ENCODE results near the gene ZNF511.

The ZNF511 gene

DNA sequence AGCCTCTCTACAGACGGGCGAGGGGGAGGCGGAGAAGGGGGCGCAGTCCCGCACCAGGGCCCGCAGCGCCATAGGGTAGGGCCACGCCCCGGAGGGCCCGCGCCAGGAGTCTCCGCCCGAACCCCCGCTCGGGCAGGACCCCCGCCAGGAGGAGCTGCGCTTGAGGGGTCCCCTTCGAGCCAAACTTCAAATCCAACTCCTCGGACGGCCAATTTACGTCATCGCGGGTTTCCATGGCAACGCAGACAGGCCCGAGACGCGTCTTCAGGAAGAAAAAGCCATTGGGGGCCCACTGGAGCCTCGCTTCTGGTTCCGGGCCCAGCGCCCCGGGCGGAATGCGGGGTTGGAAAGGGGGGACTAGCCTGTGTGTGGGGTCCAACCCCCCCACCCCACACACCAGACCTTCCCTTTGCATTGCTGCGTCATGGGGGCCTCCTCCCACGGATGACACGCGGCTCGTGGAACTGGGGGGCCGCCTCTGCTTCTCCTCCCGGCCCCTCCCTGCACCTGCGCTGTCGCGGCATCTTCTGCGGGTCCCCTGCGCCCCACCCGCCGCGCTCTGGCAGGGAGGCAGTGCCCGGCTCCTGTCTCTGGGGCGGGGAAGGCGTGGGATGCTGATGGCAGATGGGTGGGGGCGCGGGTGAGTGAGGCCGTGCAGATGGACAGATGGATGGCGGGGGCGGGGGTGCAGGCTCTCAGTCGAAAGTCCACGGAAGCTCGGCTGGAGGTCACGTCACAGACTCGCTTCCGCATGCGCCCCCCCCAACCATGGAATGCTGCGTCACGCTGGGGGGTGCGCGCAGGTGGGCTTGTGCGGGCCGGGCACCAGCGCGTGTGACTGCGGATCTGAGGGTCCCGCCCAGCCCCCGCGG is 26.8 kb downstream of the ZNF511 start:
- DNase-seq (ENCODE audit: low read depth) = peak; percentile 71

GRCh38 chr10:133336118-133336576 is 27.4 kb downstream of the ZNF511 start:
- no peak for DNase-seq (ENCODE audit: low read depth)

DNA sequence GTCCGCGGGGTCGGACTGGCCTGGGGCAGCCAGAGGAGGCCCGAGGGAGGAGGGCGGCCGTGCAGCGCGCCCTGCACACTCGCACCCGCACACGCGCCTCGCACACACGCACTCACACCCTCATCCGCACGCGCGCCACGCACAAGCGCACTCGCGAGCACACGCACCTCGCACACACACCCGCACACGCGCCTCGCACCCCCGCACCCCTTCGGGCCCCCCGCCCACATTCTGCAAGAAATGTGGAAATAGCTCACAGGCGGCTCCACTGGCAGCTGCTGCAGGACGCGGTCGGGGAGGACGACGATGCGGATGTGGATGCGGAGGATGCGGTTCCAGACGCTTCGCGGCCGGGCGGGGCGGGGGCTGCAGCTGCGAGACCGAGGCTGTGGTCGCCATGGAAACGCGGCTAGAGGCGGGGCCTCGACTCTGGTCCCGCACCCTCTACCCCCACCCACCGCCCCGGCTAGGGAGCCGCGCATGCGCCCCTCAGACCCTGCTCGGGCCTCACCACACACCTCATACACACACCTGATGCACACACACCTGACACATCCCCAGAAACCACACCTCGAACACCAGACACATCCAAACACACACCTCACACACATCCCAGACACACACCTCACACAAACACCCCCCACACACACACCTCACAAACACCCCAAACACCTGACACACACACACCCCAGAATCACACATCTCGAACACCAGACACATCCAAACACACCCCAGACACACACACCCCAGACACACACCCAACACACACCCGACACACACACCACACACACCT is 28.1 kb downstream of the ZNF511 start, which contains the start of gene CALY:
Gene CALY (minus strand): TSS at position 320 of the 793 bp plus-strand sequence. CDS start 7,907 bp downstream, outside the sequence.
- peak; percentile 65 for DNase-seq (ENCODE audit: low read depth)

GRCh38 chr10:133337370-133337725 is 28.6 kb downstream of the ZNF511 start:
- DNase-seq (ENCODE audit: low read depth) = no peak

GRCh38 chr10:133338080-133339071 is 29.7 kb downstream of the ZNF511 start:
- no peak for DNase-seq (ENCODE audit: low read depth)

DNA sequence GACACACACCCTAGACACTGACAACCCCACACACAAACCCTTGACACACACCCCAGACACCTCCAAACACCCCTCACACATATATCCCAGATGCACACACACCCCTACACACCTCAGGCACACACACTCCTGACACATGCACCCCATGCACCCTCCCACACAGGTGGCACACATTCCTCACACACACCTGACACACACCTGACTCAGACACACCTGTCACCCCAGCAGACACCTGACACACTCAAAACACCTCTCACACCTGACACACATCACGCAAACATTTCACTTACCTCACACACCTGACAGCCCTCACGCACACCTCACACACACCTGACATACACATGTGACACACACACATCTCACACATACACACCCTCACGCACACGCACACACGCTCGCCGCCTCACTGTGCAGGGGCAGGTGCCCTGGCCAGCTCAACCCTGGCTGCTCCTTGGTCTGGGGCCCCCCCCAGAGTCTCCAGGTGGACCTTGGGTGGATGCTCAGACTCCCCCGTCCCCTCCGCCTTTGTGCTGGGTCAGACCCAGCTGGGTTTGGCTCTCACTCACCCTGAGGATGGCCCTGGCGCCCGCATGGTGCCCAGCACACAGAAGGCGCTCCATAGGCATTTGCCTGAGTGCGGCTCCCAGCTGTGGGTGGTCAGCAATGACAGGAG is 31.1 kb downstream of the ZNF511 start:
- DNase-seq (ENCODE audit: low read depth) = no peak

DNA sequence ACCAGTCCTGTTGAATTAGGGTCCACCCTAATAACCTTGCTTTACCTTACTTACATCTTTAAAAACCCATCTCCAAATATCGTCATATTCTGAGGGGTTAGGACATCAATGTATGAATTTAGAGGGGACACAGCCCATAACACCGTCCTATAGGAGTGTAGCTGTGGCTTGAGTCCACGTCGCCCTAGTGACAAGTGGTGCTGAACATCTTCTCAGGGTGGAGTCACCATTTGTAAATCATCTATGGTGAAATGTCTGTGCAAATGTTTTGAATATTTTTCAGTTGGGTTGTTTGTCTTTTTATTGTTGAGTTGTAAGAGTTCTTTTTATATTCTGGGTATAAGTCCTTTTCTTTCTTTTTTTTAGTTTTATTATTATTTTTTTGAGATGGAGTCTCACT is 33.3 kb downstream of the ZNF511 start:
- no peak for DNase-seq (ENCODE audit: low read depth)

- no peak for DNase-seq (ENCODE audit: low read depth)
Measured at GRCh38 chr10:133342942-133343341, 34.2 kb downstream of the ZNF511 start.

DNA sequence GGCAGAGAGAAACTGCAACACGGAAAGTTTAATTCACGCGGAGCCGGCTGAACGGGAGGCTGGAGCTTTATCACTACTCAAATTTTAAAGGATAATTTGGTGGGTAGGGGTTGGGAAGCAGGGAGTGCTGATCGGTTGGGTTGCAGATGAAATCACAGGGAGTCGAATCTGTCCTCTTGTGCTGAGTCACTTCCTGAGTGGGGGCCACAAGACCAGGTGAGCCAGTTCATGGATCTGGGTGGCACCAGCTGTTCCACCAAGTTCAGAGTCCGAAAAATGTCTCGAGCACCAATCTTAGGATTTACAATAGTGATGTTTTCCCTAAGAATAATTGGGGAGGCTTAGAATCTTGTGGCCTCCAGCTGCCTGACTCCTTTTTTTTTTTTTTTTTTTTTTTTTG is 34.8 kb downstream of the ZNF511 start:
- DNase-seq (ENCODE audit: low read depth) = no peak

DNA sequence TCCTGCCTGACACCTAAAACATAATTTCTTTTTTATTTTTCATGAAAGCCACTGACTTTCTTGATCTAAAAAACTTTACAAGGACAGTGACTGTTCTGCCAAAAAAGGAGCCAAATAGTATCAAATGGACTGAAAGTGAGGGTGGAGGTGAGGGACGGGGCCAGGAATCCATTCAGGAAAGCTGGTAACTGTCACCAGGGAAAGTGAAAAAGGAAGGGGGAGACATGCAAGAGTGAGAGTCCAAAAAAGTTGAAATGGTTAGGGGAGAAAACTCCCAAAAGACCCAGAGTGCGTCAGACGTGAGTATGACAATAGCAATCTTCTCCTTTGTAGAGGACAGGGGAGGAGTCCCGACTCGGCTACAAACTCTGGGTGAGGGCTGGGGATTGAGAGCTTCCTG is 35.5 kb downstream of the ZNF511 start:
- DNase-seq (ENCODE audit: low read depth) = no peak

DNA sequence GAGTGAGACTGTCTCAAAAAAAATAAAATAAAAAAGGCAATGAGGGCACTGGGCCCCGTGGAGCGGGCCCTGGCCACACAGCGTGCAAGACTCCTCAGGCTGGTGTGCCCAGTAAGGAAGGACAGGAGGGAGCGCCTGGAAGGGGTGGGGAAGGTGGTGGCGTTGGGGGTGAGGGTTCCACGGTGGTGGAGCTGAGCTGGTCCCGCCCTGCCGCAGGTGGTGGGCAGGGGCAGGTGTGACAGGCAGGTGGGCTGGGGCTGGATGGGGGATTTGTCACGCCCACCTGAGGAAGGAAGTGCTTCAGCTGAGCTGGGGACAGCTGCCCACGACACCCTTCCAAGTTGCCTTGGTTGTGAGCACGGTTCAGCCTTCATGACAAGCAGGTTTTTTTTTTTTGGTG is 37.7 kb downstream of the ZNF511 start:
- DNase-seq (ENCODE audit: low read depth) = no peak

DNA sequence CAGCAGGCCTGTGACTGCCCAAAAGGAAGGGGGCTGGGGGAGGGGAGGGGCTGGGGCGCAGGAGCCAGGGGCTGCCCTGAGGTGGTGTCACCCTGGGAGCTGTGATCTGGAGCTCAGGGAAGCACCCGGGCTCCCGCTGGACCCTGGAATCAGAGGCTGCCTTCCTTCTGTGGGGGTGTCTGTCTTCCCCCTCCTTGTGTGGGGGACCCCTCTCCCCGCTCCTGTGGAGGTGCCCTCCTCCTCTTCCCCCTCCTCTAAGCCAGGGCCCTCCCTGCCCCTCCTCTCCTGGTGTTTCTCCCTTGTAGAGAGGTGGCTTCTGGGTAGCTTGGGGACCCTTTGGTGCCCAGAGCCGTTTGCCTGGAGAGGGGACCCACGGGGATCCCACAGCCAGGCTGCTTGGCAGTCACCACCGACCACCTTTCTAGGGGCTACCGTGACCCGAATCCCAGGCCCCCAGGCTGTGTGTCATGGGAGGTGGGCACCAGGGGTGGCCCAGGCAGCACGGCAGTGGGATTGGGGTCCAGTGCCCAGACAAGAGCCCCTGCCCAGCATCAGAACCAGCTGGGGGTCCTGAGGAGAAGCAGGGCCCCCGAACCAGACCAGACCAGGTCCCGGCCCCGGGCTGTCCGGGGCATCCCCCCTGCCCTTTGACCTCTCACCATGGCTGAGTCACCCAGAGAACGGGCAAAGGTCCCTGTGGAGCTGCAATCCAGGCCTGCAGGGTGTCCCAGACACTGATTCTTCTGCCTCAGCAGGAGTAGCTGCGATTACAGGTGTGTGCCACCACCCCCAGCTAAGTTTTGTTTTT is 39.2 kb downstream of the ZNF511 start:
- no peak for DNase-seq (ENCODE audit: low read depth)

DNA sequence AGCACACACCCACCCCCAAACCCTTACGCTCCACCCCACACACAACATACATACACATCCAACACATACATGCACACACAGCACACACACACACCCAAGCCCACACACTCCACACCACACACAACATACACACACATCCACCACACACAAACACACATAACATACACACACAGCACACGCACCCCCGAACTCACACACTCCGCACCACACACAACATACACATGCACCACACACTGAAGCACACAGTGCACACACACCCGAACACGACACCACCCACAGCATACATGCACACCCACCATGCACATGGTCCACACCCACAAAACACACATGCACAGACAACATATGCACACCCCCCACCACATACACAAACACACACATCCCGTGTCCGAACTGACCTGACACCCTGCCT is 40.5 kb downstream of the ZNF511 start:
- no peak for DNase-seq (ENCODE audit: low read depth)

- DNase-seq (ENCODE audit: low read depth) = no peak
Measured at GRCh38 chr10:133349577-133350011, 40.9 kb downstream of the ZNF511 start.

GRCh38 chr10:133350283-133350949 is 41.7 kb downstream of the ZNF511 start:
- DNase-seq (ENCODE audit: low read depth) = no peak

DNA sequence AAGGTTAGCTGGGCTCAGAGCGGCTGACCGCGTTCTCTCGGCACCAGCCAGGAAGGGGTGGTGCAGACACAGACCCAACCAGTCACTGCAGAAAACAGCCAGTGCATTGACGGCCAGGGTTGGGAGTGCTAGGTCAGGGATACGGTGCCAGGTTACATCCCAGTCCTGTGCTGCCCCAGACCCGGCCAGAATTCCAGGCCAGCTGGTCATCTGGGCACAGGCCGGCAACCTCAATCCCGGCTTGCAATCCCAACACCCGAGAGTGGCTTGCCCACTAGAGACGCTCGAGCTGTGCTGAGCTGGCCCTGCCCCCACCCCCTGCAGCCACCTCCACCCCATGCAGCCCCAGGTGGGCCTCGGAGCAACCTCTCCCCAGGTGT is 42.2 kb downstream of the ZNF511 start:
- DNase-seq (ENCODE audit: low read depth) = no peak

- no peak for DNase-seq (ENCODE audit: low read depth)
Measured at GRCh38 chr10:133351408-133352318, 42.9 kb downstream of the ZNF511 start.

- no peak for DNase-seq (ENCODE audit: low read depth)
Measured at GRCh38 chr10:133353202-133353959, 44.7 kb downstream of the ZNF511 start.

Measured in stimulated activated CD8-positive, alpha-beta memory T cell treated with anti-CD3 and anti-CD28 coated beads, Interleukin-12 subunit alpha, Interleukin-12 subunit beta, amount 100 ng/mL, for 4 hours (primary cell).